ENCODE data around the gene PTGES. TPM values are rescaled to one million over a fixed set of nuclear protein-coding genes. Genes with fewer than 3 reads are reported as not detected.

Gene PTGES
- polyA plus RNA-seq, 4 donors: 5.4 to 7.1 (median 6.1) TPM

DNA sequence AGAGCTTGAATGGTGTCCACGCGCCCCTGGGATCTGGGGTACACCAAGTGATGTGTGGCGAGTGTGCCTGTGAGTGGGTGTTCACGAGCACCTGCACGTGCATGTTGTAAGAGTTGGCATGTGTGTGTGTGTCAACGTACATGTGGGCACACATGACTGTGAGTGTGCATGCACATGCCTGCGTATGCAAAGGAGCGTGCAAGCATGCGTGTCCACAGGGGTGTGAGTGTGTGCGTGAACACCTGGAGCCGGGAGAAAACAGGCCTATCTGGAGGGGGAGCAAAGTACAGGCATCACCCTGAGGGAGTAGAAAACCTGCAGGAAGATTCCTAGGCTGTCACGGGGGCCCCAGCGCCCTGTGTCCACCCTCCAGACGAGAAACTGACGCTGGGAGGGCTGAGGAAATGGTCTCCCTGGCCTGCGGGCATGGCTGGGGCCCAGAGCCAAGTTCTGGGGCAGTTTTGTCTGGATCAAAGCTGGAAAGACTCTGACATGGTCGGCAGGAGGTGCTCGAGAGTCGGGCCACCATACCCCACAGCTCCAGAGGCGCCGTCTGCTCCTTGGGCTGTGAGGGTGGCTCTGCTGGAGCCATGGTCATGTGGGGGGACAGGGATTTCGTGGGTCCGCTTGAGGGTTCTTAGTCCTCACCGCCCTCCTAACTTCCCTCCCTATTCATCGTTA, 31.8 kb downstream of the PTGES start:
- no peak for DNase-seq (ENCODE audit: low read depth in 4 of 4, low spot score in 3 of 4)

DNA sequence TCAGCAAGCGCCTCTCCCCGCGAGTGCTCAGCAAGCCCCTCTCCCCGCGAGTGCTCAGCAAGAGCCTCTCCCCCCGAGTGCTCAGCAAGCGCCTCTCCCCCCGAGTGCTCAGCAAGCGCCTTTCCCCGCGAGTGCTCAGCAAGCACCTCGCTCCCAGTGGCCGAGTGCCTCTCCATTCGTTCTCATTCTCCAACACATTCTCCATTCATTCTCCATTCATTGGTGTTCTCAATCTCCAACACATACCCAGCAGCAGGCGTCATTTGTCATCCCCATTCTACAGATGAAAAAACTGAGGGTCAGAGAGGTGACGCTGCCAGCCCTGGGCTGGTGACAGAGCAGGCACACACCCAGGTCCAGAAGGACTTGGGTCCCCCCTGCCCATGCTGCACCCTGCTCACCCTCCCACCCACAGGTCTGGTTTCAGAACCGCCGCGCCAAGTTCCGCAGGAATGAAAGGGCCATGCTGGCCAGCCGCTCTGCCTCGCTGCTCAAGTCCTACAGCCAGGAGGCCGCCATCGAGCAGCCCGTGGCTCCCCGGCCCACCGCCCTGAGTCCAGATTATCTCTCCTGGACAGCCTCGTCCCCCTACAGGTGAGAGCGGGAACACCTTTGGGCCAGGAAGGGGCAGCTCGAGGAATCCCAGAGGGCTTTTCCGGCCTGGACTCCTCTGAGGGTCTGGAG, 32.5 kb downstream of the PTGES start:
- no peak for DNase-seq (ENCODE audit: low read depth in 4 of 4, low spot score in 3 of 4)

DNA sequence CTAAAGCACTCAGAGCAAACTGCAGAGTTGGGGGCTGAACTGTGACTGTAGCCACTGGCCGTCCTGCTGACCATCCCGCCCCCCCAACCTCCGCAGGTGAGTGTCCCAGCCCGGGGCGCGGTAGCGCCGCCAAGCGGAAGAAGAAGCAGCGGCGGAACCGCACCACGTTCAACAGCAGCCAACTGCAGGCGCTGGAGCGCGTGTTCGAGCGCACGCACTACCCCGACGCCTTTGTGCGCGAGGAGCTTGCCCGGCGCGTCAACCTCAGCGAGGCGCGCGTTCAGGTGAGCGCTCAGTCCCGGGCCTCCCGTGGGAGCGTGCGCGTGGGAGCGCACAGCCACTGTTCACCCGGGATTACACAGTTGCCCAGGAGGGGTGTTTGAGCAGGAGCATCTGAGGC, 33.7 kb downstream of the PTGES start:
- no peak for DNase-seq (ENCODE audit: low read depth in 4 of 4, low spot score in 3 of 4)

DNA sequence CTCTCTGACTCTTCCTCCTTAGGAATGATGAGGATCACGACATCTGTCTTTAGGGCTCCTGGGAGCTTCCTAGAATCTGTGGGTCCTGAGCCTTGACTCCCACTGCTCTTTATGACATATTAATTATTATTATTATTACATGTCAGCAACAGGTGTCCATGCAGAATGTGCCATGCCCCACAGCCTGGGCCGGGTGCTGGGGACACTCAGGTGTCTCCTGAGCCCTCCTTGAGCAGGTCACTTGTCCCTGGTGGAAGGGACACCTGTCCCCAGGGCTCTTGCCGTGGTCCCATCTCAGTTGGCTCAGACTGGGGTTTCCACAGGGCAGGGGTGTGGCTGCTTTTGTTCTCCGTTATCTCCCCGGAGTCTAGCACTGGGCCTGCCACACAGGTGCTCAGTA, 34.2 kb downstream of the PTGES start:
- no peak for DNase-seq (ENCODE audit: low read depth in 4 of 4, low spot score in 3 of 4)

DNA sequence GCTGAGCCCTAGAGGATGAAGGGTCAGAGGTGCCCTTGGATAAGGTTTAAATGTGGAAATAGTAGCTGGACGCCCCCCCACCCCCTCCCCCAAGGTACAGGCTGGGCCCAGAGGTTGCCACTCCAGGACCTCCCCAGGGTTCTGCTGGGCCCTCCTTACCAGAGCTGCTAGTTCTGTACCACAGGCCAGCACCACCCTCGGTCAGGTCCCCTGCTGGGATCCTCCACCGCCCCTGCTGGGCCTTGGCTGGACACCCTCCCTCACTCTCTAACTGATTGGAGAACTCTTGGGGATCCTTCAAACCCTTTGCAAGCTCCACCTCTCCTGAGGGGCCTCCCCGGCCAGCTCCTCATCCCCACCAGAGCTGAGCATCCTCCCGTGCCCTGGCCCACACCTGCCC, 34.9 kb downstream of the PTGES start:
- DNase-seq (ENCODE audit: low read depth in 4 of 4, low spot score in 3 of 4): no peak

DNA sequence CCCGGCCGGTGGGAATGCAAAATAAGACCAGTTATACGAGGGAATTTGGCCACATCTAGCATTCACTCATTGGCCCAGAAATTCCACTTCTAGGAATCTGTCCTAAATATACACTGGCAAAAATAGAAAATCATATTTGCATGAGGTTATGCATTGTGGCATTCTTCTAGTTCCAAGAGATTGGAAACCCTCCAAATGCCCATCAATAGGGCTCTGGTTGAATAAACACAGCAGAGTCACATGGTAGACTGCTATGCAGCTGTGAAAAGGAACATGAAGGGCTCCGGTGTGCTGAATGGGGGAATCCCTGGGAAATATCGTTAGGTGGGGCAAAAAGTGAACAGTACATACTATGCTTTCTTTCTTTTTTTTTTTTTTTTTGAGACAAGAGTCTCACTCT, 36.8 kb downstream of the PTGES start:
- no peak for DNase-seq (ENCODE audit: low read depth in 4 of 4, low spot score in 3 of 4)

DNA sequence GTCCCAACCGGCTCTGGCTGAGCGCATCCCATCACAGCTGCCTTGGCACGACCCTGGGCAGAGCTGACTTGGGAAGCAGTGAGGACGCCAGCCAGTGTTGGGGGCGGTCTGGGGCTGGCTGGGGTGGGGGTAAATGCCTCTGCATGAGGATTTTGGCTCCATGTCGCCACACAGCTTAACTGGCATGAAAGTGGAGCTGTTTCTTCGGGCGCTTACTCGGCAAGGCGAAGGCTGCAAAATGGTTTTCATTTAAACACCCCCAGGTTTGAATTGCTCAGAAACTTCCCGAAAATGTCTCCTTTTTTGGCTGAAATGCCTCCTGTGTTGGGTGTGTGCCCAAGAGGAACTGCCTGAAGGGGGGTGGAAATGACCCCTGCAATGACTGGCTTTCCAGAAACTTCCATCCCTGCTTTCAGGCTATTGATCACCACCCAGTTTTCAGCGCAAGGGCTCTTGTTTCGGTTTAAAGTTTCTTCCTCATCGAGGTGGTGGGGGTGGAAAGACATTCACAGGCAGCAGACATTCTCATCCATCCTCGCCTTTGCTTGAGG, 38.3 kb downstream of the PTGES start:
- DNase-seq (ENCODE audit: low read depth in 4 of 4, low spot score in 3 of 4): no peak

DNA sequence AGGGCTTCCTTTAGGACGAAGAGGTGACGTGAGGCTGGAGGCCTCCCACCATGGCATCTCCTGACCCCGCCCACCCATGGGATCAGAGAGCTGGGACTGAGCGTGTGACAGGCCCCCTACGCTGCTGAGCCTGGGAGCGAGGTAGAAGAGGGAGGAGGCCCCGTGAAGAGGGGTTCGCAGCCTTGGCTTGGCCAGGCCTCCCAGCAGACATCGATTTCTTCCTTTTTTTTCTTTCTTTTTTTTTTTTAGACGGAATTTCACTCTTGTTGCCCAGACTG, 39.5 kb downstream of the PTGES start:
- DNase-seq (ENCODE audit: low read depth in 4 of 4, low spot score in 3 of 4): no peak

DNA sequence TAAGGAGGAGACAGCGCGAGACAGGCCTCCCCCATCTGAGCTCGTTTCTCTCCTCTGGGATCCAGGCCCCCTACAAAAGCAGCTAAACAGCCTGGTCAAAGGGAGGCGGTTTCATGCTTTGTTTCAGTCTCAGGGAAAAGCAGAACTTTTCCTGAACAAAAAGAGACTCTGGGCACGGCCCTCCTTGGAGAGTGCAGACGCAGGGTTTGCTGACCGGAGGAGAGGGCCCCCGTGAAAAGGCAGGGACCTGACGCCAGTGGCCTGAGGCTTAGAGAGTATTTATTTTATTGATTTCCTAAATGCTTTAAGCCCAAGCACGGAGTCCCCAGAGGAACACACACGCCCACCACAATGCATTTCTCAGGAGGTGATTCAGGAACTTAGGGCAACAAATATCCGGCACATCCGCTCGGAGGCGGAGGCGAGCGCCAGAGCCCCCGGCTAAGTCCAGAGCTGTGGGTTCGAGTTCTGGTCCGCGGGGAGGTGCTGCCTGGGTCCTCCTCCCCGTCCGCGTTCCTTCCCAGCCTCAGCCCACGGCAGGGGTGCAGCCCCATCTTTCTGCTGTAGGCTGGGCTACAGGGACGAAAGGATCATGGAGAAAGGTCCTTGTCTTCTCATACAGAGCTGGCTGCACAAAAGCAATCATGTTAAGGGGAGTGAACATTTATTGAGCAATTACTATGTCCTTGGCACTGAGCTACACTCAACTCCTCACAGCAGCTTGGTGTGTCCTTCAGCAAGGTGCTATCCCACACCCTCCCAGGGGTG, 40.0 kb downstream of the PTGES start:
- DNase-seq (ENCODE audit: low read depth in 4 of 4, low spot score in 3 of 4): no peak

DNA sequence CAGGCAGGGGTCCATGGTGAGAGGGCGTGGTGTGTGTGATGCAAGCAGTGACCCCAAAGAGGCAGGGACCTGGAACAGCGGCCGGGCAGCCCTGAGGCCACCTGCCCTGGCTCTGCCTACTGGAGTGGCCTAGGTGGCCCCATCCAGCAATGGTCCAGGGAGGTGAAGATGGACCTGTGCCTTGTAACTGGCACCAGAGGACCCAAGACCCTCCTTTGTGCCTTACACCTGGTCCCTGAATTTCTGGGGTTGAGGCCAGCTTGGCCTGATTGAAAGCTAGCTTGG, 42.7 kb downstream of the PTGES start:
- no peak for DNase-seq (ENCODE audit: low read depth in 4 of 4, low spot score in 3 of 4)

DNA sequence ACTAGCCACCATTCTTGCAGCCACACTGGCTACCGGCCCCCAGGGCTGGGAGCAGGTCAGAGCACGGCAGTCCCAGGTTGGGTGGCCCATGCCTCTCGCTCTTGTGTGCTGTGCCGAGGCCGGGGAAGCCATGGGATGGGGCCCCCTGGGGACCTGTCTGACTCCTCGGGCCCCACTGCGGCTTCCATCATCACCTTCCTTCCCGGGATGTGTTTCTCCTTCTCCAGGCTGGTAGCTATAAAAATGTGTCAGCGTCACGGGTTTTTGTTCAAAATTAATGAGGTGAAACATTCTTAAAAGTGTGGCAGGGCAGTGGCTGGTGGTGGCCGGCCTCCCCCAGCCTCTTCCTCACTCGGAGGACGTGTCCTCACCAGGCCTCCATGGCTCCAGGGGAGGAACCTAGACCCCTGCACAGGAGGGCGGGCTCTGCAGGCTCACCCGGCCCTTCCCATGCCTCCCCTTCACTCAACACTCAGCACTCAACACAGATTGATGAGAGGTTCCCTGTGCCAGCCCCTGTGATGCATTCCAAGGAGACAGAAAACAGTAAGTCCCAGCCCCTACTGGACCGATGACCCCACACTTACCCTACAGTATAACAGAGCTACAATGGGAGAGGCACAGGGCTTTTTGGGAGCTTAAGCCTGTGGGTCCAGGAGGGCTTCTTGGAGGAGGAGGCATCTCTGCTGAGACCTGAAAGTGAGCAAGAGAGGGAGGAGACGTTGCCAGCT, 43.2 kb downstream of the PTGES start:
- no peak for DNase-seq (ENCODE audit: low read depth in 4 of 4, low spot score in 3 of 4)

DNA sequence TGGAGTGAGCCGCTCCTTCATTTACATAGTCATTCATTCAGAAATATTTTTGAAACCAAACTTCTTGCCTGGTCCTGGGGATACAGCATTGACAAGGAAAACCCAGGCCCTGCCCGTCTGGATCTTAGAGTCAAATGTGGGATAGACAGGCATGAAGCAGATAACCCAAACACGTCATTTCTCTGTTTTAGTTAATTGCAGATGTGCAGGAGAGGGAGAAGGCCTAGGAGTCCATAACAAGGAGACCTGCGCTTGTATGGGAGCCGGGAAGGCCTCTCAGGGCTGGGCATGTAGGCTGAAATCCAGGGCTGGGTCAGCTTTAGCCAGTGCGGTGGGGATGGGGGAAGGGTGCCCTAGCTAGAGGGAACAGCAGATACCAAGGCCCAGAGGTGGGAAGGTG, 44.0 kb downstream of the PTGES start:
- no peak for DNase-seq (ENCODE audit: low read depth in 4 of 4, low spot score in 3 of 4)

DNA sequence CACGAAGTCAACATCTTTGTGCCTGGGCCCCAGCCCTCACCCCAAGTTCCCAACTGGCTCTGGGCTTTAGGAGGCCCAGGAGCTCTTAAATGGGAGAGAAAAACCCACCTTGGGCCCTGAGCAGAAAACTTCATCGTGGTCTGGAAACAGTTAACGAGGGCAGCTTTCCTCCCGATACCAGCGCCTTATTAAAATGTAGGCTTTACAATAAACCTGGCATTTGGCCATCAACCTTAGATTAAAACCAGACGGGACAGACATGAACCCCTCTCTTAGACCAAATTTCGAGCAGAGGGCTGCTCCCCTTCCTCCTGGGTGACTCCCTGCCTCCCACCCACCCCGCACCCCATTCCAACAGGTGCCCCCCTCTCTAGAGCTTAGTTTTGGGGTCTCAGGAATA, 48.0 kb downstream of the PTGES start:
- no peak for DNase-seq (ENCODE audit: low read depth in 4 of 4, low spot score in 3 of 4)

DNA sequence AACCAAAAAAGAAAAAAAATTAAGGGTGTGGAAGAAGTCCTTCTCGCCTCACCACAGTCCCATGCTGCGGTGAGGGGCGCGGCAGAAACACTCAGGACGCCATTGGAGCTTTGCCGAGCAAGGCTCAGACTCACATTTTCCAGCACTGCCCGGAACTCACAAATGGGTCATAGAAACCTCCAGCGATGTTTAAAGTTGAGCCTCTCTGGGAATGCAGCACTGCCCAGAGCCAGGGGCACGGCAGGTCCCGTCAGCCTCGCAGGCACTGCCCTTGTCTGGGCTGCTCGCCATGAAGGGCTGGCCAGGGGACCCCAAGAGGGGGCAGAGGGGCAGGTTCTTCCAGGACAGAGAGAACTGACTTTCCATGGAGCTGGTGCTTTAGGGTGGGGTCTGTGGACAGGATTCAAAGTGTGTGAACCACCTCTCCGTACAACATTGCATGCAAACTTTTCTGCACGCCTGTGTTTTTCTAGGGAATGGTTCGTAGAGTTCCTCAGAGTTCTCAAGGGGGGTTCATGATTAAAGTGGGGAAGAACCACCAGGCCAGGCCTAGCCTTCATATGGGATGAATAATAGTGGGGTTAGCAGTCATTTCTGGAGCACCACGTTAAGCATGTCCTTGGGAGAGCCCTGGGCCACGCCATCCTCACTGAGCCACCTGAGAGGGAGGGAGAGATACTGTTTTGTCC, 49.0 kb downstream of the PTGES start:
- no peak for DNase-seq (ENCODE audit: low read depth in 4 of 4, low spot score in 3 of 4)

DNA sequence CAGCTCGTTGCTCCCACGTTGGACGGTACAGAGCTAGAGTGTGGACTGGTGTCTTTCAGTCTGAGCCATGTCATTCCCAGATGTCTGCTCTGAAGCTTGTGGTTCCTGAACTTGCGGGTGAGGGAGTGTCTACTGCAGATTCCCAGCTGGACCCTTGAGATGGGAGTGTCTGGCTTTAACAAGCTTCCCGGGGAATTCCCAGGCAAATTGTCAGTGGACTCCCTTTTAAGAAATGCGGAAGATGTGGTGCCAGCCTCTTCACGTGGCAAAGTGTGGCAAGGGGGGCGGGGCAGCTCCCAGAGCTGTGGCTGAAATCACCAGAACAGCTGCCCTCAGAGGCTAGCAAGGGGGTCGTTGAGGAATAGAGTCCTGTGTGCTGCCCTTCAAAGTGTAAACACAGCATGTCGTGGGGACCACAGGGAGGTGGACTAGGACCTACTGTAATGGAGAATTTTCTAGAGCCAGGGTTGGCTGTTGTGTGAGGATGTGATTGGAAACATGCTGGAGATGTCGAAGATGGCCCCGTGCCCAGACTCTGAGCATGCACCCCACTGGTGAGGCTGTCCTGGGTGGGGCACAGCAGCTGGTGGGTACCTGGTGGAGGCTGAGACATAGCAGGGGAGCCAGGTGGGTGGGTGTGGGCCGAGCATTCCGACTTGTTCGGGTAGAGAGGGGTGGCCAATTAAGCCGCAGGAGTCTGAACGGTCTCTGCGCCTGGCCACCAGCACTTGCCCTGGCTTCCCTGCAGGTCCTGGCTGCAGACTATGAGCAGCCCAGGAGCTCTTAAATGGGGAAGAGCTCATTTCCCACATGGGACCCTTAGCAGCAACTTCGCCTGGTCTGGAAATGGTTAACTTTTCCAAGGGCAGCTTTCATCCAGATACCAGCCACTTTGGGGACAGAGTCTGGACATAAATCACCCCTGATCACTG, 50.0 kb downstream of the PTGES start:
- no peak for DNase-seq (ENCODE audit: low read depth in 4 of 4, low spot score in 3 of 4)

DNA sequence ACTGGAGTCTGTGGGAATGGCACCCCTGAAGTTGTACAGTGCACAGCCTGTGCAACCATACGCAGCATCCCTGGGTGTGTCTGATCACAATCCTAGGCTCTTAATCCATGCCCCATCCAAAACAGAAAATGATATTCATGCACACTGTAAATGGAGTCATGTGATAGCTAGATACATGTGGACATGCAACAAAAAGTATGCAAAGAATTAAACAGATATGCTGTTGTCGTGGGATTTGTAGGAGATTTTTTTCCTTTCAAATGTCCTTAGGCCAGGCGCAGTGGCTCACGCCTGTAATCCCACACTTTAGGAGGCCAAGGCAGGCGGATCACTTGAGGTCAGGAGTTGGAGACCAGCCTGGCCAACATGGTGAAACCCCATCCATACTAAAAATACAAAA, 51.3 kb downstream of the PTGES start:
- DNase-seq (ENCODE audit: low read depth in 4 of 4, low spot score in 3 of 4): no peak

DNA sequence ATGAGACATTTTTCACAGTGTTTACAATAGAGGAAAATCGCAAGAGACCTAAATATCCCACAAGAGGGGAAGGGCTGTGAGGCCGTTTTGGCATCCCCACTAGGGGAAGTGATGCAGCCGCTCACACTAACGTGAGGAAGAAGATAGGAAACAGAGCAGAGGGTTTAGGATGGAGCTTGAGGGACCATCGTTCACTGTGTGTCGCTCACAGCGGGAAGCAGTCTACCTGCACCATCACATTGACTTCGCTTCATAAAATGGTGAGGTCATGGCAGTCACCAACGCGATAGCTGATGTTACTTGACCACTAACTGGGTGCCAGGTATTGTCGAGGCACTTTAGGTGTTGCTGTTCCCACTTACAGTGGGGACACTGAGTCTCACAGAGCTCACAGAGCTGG, 51.8 kb downstream of the PTGES start:
- DNase-seq (ENCODE audit: low read depth in 4 of 4, low spot score in 3 of 4): no peak

DNA sequence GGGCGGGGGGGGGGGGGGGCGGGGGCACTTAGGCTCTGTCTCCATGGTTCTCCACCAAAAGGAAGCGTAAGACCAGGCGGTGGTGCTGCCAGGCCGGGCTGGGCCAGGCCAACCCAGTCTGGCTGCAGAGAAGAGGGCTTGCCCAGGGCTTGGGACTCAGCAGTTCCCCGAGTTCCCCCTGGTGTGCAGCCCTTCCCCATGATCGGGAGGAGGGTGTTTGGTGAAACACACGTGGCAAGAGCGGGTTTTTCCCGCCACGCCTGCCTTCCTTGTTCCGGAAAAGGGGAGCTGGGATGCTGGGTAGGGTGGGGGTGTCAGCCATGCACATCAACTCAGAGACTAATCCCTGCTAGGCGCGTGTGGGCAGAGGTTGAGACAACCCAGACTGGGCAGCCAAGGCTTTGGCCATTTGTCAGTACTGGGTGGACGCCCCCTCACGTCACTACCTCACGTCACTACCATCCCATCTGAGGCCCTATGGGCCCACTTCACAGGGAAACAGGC, 54.5 kb downstream of the PTGES start:
- DNase-seq (ENCODE audit: low read depth in 4 of 4, low spot score in 3 of 4): no peak

DNA sequence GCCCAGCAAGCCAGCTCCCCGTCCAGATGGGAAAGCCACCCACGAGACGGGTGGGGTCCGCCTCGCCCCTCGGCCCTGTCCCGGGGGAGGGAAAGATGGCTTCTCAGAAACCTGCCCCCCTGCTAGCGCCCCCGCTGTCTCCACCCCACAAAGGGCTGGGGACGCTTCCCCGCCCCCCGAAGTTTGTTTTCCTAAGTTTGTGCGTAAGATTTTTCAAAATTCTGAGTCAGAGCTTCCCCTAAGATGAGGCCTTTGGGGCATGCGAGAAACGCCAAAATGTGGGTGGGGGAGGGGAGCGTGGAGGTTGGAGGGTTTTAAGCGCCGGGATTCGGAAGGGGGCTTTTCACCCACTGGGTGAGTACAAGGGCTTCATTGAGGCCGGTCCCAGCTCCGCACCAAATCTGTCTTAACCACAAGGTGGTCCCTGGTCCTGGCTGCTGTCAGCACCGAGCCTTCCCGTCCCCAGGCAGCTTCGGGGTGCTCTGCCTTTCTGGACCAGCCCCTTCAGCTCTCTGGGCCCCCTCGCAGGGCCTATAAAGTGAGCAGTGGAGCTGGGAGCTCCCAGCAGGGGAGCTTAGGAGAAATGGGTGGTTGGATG, 55.1 kb downstream of the PTGES start:
- DNase-seq (ENCODE audit: low read depth in 4 of 4, low spot score in 3 of 4): no peak
